T follicular helper cell (primary cell): ENCODE results near the gene SSUH2.
"Not testable (repeated sequence)": the region's sequence is repeated elsewhere in the genome, so short reads cannot be mapped to it uniquely, and the experiment has no call there.

Source experiments
- DNase-seq: peaks from one replicate; pipeline ENCODE4 v3.0.0-alpha.2; 2020; ENCODE audit warnings: low read depth
- total RNA-seq, 2 experiments: gene quantifications; one replicate each; lab custom pipeline; 2026; lab: John Stamatoyannopoulos, UW

SSUH2 gene, protein sequence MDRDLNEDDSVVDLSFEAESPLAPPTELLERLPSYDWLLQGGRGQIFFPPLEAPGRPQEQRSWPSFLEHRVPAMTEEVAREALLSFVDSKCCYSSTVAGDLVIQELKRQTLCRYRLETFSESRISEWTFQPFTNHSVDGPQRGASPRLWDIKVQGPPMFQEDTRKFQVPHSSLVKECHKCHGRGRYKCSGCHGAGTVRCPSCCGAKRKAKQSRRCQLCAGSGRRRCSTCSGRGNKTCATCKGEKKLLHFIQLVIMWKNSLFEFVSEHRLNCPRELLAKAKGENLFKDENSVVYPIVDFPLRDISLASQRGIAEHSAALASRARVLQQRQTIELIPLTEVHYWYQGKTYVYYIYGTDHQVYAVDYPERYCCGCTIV
- total RNA-seq: 0 reads per million in 2 experiments

DNA sequence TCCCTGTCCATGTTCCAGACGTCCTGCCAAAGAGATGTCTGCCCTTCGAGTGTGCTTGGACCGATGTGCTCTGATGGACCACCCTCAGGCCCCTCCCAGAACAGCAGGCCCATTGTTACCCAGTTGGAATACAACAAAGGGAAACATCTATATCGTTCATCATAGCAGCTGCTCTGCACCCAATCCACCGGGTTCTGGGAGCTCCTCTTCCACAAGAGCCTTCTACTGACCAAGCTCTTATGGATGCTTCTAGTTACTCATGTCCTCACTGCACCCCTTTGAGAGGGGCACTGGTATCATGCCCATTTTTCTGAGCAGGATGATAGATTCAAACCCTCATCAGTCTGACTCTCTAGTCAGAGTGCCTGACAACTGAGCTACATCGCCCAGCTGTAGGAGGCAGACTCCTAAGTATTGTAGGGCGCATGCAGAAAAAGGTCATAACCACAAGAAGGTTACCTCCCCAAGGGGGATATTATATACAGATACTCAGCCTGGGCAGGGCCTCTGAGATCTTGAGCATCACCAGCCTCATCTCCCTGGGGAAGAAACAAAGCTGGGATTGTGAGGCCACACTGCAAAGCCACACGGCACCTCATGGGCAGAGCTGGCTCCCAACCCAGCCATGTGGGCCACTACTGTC lies at the start of gene SSUH2:
TSS of gene SSUH2 (minus strand) at position 51 of the 643 bp plus-strand sequence. CDS start at position 11, 40 bp downstream.
- no peak for DNase-seq

DNA sequence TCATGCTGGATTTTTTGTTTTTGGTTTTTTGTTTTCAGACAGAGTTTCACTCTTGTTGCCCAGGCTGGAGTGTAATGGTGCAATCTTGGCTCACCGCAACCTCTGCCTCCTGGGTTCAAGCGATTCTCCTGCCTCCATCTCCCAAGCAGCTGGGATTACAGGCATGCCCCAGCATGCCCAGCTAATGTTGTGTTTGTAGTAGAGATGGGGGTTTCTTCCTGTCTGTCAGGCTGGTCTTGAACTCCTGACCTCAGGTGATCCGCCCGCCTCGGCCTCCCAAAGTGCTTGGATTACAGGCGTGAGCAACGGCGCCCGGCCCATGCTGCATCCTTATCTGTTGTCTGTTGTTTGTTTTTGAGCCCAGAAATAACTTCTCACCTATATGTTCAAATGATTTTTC lies 46.7 kb upstream of the SSUH2 start:
- DNase-seq: not testable (repeated sequence)

DNA sequence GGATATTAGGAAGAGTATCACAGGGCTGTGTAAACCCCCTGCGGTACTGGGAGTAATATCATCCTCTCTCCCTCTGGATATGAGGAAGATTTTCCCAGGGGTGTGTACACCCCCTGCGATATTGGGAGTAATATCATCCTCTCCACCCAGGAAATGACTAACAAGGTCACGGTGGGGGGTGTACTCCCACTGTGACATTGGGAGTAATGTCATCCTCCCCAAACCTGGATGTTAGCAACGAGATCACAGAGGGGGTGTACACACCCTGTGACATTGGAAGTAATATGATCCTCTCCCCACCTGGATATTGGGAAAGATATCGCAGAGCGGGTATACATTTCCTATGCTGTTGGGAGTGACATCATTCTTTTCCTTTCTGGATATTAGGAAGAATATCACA lies 40.4 kb upstream of the SSUH2 start:
- DNase-seq: not testable (repeated sequence)

DNA sequence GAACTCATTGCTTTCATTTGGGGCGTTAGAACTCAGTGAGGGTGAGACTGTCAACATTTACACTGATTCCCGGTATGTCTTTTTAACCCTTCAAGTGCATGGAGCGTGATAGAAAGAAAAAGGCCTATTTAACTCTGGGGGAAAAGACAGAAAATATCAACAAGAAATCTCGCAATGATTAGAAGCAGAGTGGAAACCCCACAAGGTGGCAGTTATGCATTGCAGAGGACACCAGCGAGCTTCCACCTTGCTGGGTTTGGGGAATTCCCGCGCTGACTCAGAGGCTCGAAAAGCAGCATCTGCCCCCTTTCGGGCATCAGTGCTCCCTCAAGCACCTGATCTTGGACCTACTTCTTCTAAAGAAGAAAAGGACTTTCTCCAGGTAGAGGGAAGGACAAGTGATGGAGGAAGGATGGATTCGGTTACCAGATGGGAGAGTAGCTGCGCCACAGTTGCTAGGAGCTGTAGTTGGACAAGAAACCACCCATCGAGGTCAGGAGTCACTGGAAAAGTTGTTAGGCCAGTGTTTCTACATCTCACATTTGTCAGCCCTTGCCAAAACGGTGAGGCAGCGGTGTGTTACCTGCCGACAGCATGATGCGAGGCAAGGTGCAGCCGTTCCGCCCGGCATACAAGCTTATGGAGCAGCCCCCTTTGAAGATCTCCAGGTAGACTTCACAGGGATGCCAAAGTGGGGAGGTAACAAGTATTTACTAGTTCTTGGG lies 38.4 kb upstream of the SSUH2 start:
- DNase-seq: not testable (repeated sequence)

DNA sequence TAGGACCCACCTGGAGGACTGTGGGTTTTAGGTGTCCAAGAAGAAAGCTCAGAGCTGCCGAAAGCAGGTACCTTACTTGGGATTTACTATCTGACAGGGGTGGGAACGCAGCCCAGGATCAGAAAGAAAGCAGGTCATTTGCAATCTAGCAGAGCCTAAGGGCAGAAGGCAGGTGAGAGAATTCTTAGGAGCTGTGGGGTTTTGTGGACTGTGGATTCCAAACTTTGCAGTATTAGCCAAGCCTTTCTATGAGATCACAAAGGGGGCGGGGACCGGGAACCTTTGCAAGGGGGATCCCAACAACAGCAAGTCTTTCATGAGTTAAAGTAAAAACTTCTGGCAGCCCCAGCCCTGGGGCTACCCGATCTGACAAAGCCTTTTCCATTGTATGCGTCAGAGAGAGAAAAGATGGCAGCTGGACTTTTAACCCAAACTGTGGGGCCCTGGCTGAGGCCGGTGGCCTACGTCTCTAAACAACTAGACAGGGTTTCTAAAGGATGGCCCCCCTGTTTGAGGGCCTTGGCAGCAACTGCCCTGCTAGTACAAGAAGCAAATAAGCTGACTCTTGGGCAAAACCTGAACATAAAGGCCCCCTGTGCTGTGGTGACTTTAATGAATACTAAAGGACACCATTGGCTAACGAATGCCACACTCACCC lies 37.4 kb upstream of the SSUH2 start:
- not testable (repeated sequence) for DNase-seq

DNA sequence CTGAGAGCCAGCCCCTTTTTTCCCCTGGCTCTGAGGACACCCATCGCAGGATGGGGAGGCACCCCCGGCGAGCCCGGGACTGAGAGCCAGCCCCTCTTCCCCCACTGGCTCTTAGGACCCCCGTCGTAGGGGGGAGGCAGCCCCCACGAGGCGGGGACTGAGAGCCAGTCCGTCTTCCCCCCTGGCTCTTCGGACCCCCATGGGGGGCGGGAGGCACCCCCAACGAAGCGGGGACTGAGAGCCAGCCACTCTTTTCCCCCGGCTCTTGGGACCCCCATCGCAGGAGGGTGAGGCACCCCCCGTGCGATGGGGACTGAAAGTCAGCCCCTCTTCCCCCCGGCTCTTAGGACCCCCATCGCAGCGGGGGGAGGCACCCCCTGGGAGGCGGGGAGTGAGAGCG lies 36.8 kb upstream of the SSUH2 start:
- no peak for DNase-seq

DNA sequence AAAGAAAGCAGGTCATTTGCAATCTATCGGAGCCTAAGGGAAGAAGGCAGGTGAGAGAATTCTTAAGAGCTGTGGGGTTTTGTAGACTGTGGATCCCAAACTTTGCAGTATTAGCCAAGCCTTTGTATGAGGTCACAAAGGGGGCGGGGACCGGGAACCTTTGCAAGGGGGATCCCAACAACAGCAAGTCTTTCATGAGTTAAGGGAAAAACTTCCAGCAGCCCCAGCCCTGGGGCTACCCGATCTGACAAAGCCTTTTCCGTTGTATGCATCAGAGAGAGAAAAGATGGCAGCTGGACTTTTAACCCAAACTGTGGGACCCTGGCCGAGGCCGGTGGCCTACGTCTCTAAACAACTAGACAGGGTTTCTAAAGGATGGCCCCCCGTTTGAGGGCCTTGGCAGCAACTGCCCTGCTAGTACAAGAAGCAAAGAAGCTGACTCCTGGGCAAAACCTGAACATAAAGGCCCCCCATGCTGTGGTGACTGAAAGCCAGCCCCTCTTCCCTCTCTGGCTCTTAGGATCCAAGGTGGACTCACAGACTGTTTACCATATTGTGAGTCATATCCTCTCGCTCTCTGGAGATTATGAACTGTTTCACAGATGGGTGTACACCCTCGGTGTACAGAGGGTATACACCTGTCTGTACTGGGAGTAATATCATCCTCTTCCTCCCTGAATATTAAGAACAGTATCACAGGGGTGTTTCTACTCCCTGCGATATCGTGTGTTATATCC lies 35.4 kb upstream of the SSUH2 start:
- DNase-seq: not testable (repeated sequence)

DNA sequence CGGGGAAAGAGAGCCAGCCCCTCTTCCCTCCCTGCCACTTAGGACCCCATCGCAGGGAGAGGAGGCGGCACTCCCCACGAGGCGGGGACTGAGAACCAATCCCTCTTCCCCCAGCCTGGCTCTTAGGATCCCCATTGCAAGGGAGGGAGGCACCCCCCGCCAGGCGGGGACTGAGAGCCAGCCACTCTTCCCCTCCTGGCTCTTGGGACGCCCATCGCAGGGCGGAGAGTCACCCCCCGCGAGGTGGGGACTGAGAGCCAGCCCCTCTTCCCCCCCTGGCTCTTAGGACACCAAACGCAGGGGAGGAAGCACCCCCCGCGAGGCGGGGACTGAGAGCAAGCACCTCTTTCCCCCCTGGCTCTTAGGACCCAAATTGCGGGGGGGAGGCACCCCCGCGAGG lies 34.2 kb upstream of the SSUH2 start:
- no peak for DNase-seq

DNA sequence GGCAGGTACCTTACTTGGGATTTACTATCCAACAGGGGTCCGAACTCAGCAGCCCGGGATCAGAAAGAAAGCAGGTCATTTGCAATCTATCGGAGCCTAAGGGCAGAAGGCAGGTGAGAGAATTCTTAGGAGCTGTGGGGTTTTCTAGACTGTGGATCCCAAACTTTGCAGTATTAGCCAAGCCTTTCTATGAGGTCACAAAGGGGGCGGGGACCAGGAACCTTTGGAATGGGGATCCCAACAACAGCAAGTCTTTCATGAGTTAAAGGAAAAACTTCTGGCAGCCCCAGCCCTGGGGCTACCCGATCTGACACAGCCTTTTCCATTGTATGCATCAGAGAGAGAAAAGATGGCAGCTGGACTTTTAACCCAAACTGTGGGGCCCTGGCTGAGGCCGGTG lies 32.7 kb upstream of the SSUH2 start:
- DNase-seq: not testable (repeated sequence)

DNA sequence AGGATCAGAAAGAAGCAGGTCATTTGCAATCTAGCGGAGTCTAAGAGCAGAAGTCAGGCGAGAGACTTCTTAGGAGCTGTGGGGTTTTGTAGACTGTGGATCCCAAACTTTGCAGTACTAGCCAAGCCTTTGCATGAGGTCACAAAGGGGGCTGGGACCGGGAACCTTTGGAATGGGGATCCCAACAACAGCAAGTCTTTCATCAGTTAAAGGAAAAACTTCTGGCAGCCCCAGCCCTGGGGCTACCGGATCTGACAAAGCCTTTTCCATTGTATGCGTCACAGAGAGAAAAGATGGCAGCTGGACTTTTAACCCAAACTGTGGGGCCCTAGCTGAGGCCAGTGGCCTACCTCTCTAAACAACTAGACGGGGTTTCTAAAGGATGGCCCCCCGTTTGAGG lies 31.0 kb upstream of the SSUH2 start:
- not testable (repeated sequence) for DNase-seq

DNA sequence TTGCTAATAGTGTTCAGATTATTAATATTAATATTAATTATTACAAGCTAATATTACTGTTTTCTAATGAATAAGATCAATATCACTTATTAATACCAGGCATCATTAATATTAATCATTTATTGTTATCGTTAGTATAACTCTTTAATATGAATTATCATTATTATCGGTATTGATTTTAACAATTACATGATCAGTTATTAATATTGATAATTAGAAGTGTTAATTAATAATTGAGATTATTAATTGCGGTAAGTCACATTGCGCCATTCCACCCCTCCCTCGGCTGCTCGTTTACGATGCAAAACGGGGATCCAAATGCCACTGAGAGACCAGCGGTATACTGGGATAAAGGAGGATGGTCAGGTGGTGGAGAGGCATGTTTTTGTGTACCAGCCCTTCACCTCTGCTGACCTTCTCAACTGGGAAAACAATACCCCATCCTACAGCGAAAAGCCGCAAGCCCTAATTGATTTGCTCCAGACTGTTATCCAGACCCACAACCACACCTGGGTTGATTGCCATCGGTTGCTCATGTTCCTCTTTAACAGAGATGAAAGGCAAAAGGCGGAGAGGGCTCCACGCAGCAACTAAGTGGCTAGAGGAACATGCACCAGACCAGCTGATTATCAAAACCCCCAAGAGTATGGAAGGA lies 28.6 kb upstream of the SSUH2 start:
- DNase-seq: no peak

DNA sequence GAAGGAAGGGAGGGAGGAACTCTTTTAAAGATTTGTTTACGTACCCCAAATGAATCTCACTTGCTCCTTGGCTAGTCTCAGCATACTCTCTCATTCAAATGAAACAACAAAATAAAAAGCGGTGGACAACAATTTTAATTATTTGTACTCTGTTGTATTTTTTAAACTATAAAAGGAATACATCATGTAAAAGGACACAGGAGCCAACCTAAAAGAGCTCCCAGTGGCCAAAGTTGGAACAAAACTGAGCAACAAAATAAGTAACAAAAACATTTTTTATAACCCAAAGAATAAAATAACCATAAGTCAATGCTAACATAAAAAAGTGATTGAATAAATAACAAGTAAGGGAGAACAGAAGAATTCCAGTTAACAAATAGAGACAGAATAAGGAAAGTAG lies 24.4 kb upstream of the SSUH2 start:
- DNase-seq: no peak

DNA sequence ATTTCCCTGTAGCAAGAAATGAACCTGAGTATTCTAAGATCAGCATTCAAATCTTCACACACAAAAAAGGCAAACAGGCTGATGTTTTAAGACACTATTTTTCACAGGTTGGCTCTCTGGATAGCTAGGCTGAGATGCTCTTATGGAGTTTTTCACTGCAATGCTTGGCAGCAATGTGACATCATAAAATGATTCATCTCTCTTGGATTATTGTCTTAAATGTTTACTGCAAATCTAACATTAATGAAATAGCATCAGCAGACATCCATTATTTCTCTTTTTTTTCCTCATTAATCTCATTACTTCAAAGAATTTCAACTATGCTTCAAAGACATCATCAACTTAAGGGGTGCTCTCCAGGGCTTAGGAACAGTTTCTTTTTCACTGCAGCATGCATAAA lies 23.6 kb upstream of the SSUH2 start:
- DNase-seq: no peak

DNA sequence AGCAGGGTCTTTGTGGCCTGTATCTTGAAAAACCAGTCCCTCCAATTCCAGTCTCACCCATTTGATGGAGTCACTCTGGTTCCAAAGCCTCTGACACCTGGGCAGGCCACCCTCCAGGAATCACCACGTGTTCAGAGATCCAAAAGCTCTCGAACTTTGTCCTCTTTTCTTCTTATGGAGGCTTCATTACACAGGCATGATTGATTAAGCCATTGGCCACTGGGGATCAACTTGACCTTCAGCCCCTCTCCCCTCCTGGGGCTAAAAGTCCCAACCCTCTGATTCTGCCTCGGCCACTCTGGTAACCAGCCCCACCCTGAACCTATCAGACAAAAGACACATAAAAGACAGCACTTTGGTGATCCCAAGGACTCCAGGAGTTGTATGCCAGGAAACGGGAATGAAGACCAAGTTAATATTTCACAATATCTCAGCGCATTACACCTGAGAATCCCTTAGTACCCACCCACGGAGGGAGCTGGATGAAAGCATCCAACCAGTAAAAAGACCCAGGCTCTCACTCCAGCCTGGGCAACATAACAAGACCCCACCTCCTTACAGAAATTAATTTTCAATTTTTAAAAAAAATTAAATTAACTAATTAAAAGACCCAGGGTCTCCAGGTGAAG lies 23.0 kb upstream of the SSUH2 start:
- no peak for DNase-seq

DNA sequence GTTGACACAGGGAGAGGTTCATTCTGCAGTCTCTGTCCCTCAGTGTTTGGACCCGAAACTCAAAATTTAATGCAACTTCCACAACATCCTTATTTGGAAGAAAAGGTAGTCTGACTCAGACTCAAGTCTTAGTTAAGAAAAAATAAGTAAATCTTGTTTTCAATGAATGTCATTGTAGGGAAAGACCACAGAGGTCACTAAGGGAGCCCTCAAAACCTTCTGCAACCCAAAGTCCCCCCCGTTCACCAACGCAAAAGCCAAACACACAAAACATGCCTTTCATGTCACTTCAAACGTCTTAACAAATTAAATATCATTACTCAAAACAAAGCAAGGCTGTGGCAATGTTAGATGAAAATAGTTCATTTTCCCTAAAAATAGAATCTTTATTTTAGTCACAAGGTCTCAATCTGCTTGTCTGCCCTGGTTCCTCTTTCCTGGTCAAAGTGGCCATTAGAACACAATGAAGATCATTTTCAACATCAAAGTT lies 20.9 kb upstream of the SSUH2 start:
- no peak for DNase-seq

DNA sequence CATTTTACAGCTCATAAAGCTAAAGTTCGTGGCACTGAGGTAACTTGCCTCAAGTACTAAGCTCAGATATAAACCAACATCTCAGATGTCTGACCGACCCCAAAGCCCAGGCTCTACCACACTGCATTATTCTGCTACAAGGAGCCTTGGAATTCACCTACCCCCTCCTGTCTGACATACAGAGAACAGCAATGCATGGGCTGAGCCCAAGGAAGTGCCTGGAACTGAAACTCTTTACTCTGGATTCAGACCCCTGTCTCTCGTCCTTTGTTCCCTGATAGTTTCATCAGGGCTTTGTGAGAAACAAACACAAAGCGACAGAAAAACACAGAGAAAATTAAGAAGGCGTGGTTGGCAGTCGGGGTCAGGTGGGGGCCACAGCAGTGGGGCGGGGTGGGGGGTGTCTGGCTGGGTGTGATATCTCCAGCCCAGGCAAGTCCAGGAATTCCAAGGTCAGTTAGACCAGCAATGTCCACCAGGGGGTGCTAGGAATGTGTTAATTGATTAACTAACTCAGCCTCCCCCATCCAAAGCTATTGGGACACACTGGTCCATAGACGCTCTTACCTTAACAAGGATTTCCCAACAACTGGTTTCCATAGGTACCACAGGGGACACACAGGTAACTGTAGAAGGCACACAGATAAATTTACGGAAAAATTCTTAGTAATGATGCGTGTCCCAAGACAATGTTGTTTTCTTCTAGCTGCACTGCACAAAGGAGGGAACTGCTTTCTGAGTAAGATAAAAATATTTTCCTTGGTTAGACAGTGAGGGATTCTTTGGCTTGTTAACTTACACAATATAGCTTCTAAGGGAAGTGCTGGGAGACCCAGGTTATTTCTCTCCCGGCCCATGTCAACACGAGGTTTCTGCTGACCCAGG lies 18.8 kb upstream of the SSUH2 start:
- no peak for DNase-seq

DNA sequence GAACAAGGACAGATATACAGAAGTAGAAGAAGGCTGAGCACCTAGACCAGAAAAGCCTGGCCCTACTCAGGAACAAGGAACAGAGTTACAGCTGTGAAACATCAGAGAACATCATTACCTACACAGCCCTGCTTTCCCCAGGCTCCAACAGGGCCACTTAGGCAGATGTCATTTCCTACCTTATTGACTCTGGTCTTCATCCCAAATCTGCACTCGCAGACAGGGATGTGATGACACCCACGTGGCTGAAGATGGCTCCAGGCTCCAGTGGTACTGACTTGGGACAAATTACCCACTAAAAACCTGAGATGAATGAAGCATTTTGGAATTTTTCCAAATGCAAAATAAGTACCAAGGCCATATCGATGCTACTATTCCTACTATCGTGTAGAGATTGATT lies 18.0 kb upstream of the SSUH2 start:
- DNase-seq: no peak

DNA sequence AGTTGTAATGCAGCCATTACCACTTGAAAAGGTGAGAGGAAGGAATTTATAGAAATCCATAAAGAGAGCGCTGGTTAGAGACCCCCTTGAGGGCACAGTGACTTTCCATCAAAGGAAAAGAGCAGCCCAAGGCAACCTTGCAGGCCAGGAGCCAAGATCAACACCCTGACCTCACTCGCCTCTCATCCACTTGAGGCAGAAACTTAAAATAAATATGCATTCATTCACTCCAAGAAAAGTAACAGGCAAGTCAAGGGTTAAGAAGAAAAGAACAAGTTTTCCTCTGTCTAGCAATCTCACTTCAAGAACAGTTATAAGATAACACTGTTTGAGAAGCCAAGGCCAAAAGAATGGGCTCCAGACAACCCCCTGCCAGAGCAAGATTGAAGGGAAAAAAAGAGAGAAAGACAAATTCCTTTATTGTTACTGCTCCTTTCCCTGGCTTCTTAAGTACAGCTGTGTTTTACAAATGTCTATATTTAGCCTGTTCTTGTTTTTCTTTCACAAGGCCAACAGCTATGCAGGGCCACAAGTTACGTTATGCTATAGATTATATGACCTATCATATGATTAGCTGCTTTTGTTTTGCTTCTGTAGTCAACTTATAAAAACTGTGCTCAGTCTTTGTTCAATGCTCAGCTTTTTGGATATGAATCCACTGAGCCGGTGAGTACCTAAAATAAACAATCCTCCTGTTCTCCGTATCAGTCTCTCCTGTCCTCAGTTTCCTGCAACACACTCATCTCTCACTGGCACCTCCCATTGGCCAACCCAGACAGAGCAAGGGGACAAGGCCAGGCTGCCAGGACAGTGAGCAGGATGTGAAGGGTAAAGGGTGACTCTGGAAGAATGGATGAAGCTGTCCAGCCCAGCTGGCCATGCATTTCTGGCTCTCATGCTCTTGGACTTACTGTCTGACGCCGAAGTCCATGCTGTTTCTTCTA lies 15.8 kb upstream of the SSUH2 start:
- DNase-seq: no peak
